Upper lobe of left lung (tissue), 6 donors: ENCODE results near the gene NAV2. TPM values are rescaled to one million over a fixed set of nuclear protein-coding genes. Genes with fewer than 3 reads are reported as not detected.

Experiments used
- ATAC-seq, 2 donors: fragments of 200-7000 bp; cut with Tn5 transposase; one replicate each; pipeline ENCODE4 v1.9.1; 2022; ENCODE audit warnings: mild to moderate bottlenecking in 2 of 2, moderate library complexity in 2 of 2; ENCODE audit not compliant: low FRiP score in 2 of 2
- DNase-seq, 2 donors: peaks; one replicate each; pipeline ENCODE4 v3.0.0-alpha.2; 2019 to 2020
- H3K27ac ChIP-seq, 4 donors: fragments of 200-600 bp; sonication (generic); one replicate each; pipeline ENCODE4 v1.5.1; 2016 to 2019
- H3K27me3 ChIP-seq, 4 donors: fragments of 200-600 bp; sonication (generic); one replicate each; pipeline ENCODE4 v1.5.1; 2017 to 2019
- H3K36me3 ChIP-seq, 4 donors: fragments of 200-600 bp; sonication (generic); one replicate each; pipeline ENCODE4 v1.5.1; 2016 to 2019
- H3K4me1 ChIP-seq, 4 donors: fragments of 200-600 bp; sonication (generic); one replicate each; pipeline ENCODE4 v1.5.1; 2018 to 2019
- H3K4me3 ChIP-seq, 4 donors: fragments of 200-600 bp; sonication (generic); one replicate each; pipeline ENCODE4 v1.5.1; 2017 to 2019; ENCODE audit warnings: mild to moderate bottlenecking in 2 of 4, moderate library complexity in 1 of 4
- H3K9me3 ChIP-seq, 4 donors: fragments of 200-600 bp; sonication (generic); one replicate each; pipeline ENCODE4 v1.5.1; 2018 to 2019
- EP300 ChIP-seq, 4 donors: sonication (generic); formaldehyde crosslinking; IDR thresholded peaks; one replicate each; pipeline ENCODE4 v1.5.1; 2017; ENCODE audit warnings: antibody characterized with exemption in 4 of 4, control low read depth in 2 of 4
- POLR2A ChIP-seq, 4 donors: fragments of 450-650 bp; IDR thresholded peaks; one replicate each; pipeline ENCODE4 v1.5.1; 2016 to 2017; ENCODE audit warnings: antibody characterized with exemption in 4 of 4, mild to moderate bottlenecking in 2 of 4
- POLR2AphosphoS5 ChIP-seq, 2 donors: sonication (generic); formaldehyde crosslinking; IDR thresholded peaks; one replicate each; pipeline ENCODE4 v1.5.1; 2017; ENCODE audit warnings: antibody characterized with exemption in 2 of 2
- WGBS, 2 donors: methylation state at CpG; one replicate each; pipeline ENCODE4 v1.1.5; 2017 to 2018; 5-methylcytosine and 5-hydroxymethylcytosine counted together
- total RNA-seq, 6 donors: library from RNA; depleted of rRNA in 4 of 6; stranded (reverse); fragments of >200 nt in 4 of 6; gene quantifications; one replicate each; pipeline versions ENCODE4 v1.1.0 to v1.2.1, GENCODE V29; 2016 to 2021
- TF ChIP-seq, protein P1 (sequence below), 6 experiments: fragments of 450-650 bp in 4 of 6; fragments of 200-600 bp in 2 of 6; sonication (generic) in 2 of 6; IDR thresholded peaks; one replicate each; pipeline ENCODE4 v1.5.1; 2016 to 2019; ENCODE audit warnings: antibody characterized with exemption in 6 of 6
- donor health status: DM: no; HTN: no; CAD: no; lungs with moderate emphysema.
- donor health status: DM: no; HTN: yes; CAD: no; lungs with severe emphysema.

NAV2 gene
- total RNA-seq, 6 donors from 2014 or later, result 40.5 to 61.4 (median 52.3) TPM

DNA sequence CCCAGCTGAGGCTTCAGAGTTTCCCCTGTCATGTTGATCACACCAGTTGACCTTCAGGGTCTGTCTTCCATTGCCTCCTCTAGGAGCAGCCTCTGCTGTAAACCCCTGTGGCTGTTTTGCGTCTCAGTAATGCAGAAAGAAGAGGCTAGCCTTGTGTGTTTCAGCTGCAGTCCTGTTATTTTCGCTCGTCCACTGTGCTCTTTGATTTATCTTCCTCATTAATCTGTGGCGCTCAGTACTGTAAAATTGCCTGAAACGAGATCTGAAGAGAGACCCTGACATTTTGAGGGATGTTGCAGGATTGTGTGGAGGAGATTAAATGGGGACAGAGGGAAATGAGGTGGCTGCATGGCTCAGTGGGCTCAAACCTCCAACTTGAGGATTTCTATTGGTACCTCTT is 283.9 kb downstream of the NAV2 start:
- TF ChIP-seq, protein P1, sequence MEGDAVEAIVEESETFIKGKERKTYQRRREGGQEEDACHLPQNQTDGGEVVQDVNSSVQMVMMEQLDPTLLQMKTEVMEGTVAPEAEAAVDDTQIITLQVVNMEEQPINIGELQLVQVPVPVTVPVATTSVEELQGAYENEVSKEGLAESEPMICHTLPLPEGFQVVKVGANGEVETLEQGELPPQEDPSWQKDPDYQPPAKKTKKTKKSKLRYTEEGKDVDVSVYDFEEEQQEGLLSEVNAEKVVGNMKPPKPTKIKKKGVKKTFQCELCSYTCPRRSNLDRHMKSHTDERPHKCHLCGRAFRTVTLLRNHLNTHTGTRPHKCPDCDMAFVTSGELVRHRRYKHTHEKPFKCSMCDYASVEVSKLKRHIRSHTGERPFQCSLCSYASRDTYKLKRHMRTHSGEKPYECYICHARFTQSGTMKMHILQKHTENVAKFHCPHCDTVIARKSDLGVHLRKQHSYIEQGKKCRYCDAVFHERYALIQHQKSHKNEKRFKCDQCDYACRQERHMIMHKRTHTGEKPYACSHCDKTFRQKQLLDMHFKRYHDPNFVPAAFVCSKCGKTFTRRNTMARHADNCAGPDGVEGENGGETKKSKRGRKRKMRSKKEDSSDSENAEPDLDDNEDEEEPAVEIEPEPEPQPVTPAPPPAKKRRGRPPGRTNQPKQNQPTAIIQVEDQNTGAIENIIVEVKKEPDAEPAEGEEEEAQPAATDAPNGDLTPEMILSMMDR (IDR thresholded peaks at IDR 0.05), result no peak
- TF ChIP-seq POLR2A (IDR thresholded peaks at IDR 0.05), result no peak
- no peak for TF ChIP-seq EP300 (IDR thresholded peaks at IDR 0.05)
- no peak for TF ChIP-seq POLR2AphosphoS5 (IDR thresholded peaks at IDR 0.05)

DNA sequence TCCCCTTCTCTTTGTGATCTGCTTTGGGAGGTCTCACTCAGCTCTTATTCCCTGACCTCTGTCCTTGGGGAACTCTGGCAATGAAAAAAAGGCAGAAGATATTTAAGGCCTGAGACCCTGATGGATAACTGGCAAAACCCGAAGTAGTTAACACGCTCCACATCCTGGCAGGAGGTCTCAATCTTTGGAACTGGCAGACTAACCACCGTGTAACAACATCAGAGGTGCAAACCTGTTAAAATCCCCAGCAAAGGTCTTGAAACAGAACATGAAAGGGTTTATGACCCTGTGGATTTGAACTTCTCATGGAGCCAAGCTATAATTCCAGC is 287.3 kb downstream of the NAV2 start:
- H3K36me3 ChIP-seq, result peaks cover 0 to 4% (median 0%) of the 10 kb centered on the region in 4 donors
- ATAC-seq, result no peak
- no peak overlapping the region for H3K4me3 ChIP-seq
- no peaks in the 10 kb centered on the region for H3K9me3 ChIP-seq
- 60 to 78% methylated on average over 3 of the region's 3 CpGs for WGBS, 2 donors
- DNase-seq, result no peak
- H3K4me1 ChIP-seq, result peaks cover 7 to 13% (median 11%) of the 10 kb centered on the region in 4 donors
- H3K27me3 ChIP-seq, result no peaks in the 10 kb centered on the region
- H3K27ac ChIP-seq, result no peak overlapping the region
- TF ChIP-seq EP300 (IDR thresholded peaks at IDR 0.05) (no peak), POLR2A (IDR thresholded peaks at IDR 0.05) (no peak), POLR2AphosphoS5 (IDR thresholded peaks at IDR 0.05) (no peak)
- TF ChIP-seq, protein P1 (IDR thresholded peaks at IDR 0.05), result no peak

More for the DNA sequence above, 283.9 kb downstream of the NAV2 start:
- no peak overlapping the region for H3K27ac ChIP-seq
- WGBS, 2 donors, result 80 to 91% methylated on average over 5 of the region's 5 CpGs
- no peaks in the 10 kb centered on the region for H3K27me3 ChIP-seq
- DNase-seq (no peak), ATAC-seq (no peak)
- H3K9me3 ChIP-seq, result no peaks in the 10 kb centered on the region
- peaks cover 0 to 7% (median 0%) of the 10 kb centered on the region in 4 donors for H3K36me3 ChIP-seq
- peaks cover 7 to 16% (median 11%) of the 10 kb centered on the region in 4 donors for H3K4me1 ChIP-seq
- no peak overlapping the region for H3K4me3 ChIP-seq

DNA sequence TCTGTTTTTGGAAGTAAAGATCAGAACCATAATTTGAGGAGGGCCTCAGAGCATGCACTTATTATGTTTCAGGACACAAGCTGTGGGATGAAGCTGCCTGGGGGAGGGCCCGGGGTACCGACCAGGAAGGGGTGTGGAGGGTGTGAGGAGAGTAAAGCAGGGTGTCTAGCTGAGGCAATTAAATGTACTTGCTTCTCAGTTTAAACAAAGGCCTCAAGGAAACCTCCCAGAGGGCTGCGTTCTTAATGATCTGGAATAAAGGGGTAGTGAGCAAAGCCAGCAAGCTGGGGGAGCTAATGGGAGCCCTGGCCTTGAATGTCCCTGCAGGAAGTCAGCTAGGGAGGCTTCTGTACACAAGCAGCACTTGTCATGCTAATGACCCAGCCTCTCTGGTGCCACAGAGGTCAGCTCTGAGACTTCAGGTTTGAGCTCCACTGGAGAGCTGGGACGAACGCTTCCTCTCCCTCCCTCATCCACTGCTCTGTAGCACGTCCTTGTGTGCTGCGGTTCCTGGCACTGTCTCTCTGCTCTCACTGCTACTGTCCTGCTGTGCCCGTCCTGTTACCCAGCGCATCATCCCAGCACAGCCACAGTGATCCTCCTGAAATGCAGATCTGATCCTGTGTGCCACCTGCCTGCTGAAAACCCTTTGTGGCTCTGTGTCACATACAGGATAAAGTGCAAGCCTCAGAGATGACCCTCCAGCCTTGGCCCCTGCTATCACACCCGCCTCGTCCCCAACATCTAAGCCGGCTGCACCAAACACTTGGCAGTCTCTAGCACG is 287.9 kb downstream of the NAV2 start:
- no peaks in the 10 kb centered on the region for H3K27me3 ChIP-seq
- peaks cover 7 to 12% (median 8%) of the 10 kb centered on the region in 4 donors for H3K4me1 ChIP-seq
- ATAC-seq (peak; percentile 22 to 65), DNase-seq (peak in 1 of 2 donors; percentile 78)
- TF ChIP-seq POLR2AphosphoS5 (IDR thresholded peaks at IDR 0.05) (no peak), POLR2A (IDR thresholded peaks at IDR 0.05) (no peak), EP300 (IDR thresholded peaks at IDR 0.05) (no peak)
- TF ChIP-seq, protein P1 (IDR thresholded peaks at IDR 0.05), result no peak
- H3K4me3 ChIP-seq, result no peak overlapping the region
- peak overlapping the region in 2 of 4 donors; percentile 40 to 64 for H3K27ac ChIP-seq
- 57% methylated on average over 13 of the region's 13 CpGs for WGBS, 2 donors
- H3K36me3 ChIP-seq, result peaks cover 0 to 4% (median 0%) of the 10 kb centered on the region in 4 donors
- no peaks in the 10 kb centered on the region for H3K9me3 ChIP-seq

DNA sequence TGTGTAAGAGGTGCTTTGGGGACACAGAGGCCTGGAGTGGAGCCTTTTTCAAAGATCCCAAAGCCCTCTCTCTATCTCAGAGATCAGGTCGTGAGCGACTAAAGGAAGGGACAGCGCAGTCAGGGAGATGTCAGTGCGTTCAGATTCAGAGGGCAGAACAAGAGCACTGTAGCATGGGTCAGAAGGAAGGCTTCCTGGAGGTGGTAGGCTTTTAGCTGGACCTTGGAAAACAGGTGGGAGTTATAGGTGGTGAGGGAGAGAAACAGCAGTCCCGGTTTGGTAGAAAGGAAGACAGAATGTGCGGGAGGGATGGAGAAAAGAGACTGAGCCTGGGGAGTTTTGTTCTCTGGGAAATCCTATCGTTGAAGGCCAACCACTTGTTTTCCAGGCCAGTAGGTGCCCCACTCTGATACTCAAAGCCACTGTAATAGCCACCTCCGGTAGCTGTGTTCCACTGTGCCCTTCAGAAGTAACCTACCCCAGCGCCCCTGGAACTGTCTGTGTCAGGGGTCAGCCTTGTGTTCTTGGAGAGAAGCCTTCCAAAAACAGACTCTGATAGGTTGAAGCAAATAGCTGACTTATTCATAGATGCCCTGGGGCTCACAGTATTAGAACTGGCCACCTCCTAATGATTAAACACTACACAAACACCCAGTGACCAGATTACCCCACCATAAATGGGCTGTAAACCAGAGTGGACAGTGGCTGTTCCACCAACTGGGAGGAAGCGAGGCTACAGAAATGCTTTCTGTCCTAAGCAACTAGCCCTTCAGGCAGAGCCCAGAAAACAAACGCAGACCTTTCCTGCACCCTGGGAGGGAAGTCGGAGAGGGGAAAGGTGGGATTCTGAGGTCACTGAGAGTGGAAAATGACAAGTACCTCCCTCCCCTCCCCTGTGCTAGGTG is 289.9 kb downstream of the NAV2 start:
- no peak for TF ChIP-seq POLR2AphosphoS5 (IDR thresholded peaks at IDR 0.05)
- no peak for TF ChIP-seq POLR2A (IDR thresholded peaks at IDR 0.05)
- TF ChIP-seq, protein P1 (IDR thresholded peaks at IDR 0.05), result no peak
- no peak for TF ChIP-seq EP300 (IDR thresholded peaks at IDR 0.05)
- H3K9me3 ChIP-seq, result no peaks in the 10 kb centered on the region
- ATAC-seq, result no peak
- H3K36me3 ChIP-seq, result no peaks in the 10 kb centered on the region
- no peaks in the 10 kb centered on the region for H3K27me3 ChIP-seq
- H3K4me1 ChIP-seq, result peaks cover 7 to 12% (median 8%) of the 10 kb centered on the region in 4 donors
- no peak for DNase-seq
- no peak overlapping the region for H3K27ac ChIP-seq
- WGBS, 2 donors, result 90 to 91% methylated on average over 12 of the region's 12 CpGs
- H3K4me3 ChIP-seq, result no peak overlapping the region
